HG03175 (cell line): ENCODE measurements around the gene SLC25A48.

Source experiments
- ATAC-seq: cut with Tn5 transposase; IDR thresholded peaks from one replicate; pipeline ENCODE4 v1.9.1; 2021; ENCODE audit warnings: mild to moderate bottlenecking, moderate library complexity; ENCODE audit not compliant: unreplicated experiment

SLC25A48 gene

DNA sequence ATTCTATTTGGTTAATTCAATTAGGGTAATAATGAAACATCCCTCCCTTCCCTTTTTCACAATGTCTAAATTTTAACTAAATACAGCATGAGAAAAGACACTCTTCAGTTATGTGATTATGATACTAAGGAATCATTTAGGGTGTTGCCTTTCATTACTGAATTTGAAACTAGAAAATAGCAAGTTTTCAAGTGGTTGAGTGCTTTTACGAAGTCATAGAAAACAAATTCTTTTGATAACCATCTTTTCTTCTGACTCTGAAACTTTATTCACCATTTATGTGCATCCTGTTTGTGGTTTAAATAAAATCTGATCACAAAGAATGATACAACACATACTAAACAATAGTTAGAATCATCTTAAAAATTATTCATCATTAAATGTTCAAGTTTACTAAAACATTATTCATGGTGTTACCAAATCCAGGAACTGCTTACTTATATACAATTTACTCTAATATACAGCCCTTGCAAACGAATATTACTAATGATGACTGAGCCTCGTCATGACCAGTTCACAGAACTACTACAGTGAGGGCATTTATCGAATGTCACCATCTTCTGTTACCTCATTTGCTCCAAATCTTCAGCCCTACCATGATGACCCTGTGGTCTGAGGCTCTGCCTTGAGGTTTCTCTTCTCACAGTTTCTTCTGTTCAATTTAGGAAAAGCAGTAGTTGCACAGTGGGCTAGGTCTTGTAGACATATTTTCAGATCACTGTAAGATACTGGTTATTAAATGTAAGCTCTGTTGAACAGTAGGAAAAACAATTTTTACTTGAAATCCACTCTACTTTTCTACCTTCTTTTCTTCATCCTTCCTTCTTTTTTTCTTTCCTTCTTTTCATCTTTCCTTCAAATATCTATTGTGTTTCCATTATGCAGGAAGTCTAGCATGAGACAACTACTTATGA is 79.5 kb downstream of the SLC25A48 start:
- ATAC-seq, result no peak

DNA sequence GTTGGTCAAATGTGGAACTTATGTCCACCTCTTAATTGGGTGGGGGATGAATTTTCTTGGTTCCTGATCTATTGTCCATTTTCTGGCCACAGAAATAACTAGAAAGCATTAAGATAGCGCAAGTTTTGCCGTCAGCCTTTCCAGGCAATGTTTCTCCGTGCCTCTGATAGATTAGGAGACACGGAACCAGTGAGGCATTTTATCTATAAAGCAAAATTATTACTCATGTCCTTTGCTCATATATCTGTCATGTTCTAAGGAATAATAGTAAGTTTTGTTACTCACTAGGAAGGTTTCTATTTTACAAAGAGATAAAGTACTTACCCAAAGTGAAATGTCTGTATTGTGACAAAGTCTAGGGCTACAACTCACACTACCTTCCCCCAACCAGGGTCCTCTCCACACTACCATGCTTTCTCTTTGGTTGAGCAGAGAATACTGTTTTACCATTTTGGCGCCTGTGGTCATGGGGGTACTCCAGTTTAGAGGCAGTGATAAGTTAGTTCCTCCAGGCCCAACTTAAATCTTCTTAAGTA is 81.1 kb downstream of the SLC25A48 start:
- no peak for ATAC-seq

DNA sequence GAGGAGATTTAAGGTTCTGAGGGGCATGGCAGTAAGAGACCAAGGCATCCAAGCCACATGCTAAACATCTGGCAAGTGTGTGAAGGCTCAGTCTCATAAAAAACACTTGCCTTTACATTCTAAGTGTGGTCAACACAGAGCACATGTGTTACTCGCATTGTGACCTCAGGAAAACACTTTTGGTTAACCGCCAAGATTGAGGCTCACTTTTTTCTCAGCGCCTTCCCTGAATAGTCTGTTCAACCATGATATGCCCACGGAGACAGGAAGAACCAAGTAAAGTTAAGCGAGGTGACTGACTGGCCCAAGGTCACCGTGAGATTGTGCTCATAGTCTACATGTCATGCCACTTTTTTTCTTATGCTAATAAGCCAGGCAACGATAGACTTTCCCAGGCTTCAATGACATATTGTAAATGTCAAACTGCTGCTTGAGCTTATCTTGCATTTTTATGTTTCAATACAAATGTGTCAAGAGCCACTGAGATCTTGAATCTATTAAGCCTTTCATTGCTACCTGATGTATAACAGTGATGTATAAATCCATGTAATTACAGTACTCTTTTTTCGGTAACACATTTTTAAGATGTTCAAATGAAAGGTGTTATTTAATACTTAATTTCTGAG is 82.3 kb downstream of the SLC25A48 start:
- no peak for ATAC-seq

DNA sequence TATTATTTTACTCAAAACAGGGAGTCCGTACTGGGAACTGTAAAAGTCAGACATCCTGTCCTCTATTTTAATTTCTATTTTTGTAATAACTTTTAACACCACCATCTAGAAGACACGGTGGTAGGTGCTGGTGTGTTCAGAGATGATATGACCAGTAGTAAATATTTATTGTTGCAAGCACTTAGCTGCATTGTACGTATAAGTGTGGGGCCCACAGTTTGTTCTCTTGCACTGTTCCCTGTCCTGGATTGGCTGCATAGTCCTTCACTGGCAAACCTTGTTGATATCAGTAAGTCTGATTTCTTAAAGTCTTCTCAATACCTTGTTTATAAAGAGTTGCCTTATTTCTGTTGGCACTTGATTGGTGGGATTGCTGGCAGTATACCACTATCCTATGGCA is 85.7 kb downstream of the SLC25A48 start:
- no peak for ATAC-seq

DNA sequence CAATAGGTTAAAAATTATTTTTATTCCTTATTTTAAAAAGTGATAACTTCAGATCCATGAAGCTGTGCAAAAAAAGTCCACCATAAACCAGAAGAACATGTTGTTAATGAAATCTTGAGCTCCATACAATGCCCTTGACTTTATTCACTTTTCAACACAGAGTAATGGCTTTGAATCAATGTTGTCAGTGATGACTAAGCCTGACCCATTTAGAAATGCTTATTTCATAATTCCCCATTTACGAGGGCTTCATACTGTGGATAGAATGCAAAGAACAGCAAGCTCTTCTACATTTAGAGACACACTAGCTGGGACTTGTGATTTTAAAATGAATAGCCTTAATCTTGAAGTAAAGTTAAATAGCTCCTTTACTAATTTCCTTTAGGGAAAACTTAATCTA is 86.9 kb downstream of the SLC25A48 start:
- no peak for ATAC-seq

DNA sequence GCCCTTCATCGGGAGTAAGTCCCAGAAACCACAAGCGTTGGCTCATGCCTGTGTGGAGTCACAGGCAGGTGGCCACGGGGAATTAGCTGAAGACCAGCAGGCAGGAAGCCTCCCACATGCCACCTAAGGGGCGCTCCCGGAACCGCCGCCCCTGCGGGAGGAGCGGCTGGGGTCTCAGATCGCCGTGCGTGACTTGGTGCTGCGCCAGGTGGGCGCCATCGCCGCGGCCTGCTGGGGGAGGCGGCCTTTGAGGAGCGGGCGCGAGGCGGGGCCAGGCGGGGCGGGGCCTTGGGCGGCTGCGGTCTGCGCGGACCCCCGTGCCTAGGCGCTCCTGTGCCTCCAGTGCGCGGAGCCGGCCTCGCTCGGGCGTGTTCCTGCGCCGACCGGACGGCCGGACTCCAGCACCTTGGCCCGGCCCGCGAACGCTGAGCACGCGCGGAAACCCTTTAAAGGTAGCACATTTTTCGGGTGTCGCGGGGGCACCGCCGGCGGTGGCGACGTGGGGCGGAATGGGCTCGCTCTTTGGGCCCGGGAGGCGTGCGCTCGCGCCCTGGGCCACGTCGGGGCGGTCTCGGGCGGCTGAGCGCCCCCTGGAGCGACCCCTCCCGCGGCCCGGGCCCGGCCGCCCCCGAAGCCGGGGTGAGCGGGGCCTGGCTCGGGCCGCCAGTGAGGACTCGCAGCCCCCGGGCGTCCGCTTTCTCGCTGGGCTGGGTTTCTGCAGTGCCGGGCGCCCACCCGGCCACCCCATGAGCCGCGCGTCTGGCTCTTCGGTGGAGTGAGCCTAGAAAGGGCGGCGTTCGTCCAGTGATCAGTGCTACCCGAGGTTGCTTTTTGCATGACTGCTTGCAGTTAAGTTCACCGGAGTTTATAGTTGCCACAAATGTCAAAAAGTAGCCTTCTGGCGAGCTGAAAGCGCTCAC is 95.8 kb downstream of the SLC25A48 start:
- ATAC-seq, result no peak

DNA sequence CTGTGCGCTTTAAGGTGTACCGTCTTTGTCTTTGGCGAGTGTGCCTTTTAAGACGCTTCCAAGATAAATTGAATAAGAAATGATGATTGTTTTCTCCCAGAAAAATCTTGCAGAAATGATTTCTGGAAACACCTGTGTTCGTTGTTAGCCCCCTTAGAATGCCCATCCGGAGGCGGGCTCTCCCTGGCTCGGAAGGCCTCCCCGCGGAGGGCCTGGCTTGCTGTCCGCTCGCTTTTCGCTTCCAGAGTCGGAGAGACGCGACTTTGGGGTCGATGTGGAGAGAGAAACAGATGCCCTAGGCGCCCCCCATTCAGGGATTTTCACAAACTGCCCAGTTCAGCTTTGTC is 96.5 kb downstream of the SLC25A48 start:
- no peak for ATAC-seq

DNA sequence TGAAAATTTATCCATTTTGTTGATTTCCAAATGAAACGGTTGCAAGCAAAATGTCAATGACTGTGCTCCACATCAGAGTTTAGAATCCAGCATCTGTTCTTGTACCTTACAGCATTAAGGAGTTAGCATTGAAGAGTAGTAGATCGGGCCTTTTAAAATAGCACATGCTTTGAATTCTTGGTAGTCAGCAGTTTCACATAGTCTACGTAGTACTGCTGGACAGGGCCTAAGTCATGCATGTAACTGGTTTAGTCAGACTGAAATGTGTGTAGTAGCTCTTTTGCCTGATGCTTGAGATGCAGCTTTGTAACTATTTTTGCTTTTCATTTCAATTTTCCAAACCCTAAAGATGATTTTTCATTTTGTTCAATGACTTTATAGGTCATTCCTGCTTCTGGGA is 100.5 kb downstream of the SLC25A48 start:
- no peak for ATAC-seq

DNA sequence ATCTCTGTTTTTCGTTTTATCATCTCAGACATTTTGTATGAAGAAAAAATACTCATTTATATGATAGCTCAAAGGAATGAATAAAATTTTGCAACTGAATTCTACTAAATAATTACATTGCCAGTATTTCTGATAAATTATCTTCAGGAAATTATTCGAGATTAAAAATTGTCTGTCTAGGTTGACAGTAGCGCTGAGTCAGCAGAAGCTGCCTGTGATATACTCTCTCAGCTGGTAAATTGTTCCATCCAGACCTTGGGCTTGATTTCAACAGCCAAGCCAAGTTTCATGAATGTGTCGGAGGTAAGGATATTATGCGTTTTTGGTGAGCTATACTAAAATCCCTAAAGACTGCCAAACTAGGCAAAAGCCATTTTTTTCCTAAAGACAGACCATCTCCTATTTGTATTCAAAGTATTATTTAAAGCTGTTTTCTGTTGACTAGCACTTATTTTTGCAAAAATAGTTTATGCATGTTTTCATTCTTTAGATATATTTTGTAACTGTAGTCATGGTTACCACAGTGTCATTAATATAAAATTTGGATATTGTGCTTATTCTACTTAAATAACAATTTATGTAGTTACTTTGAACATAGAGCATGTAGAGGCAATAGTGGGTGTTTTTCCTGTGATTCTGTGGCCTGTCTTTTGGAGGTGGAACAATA is 102.9 kb downstream of the SLC25A48 start:
- no peak for ATAC-seq
